ENCODE data around the gene SH2D4B. TPM values are rescaled to one million over a fixed set of nuclear protein-coding genes. Genes with fewer than 3 reads are reported as not detected.
A peak's percentile ranks its signal among the peaks of the same experiment; 100 is the strongest.
"Not testable (repeated sequence)": the region's sequence is repeated elsewhere in the genome, so short reads cannot be mapped to it uniquely, and the experiment has no call there.

The SH2D4B gene
- total RNA-seq, 8 experiments from 2014 or later: 0.14 to 1.1 (median 0.29) TPM

GRCh38 chr10:80542652-80543318, 5.1 kb downstream of the SH2D4B start:
- Histone ChIP-seq H3K4me3 (no peak overlapping the region), H3K4me1 (replicated peaks in 1 of 2) (no peaks in the 10 kb centered on the region), H3K27ac (no peak overlapping the region)
- in situ Hi-C loops (cut with MboI; ENCODE audit: low pct_unique_long_range_greater_than_20kb in 2 of 9, low sequenced_read_pairs in 9 of 9, unreplicated experiment in 9 of 9): no loop called here
- 20 to 92% (median 79%) methylated on average over 1 to 5 of the region's 19 CpGs; no CpG with 5 or more reads in 4 of the 10 experiments for WGBS, 10 experiments
- peak in 2 of 8 experiments; percentile 30 to 54 for ATAC-seq (replicated peaks in 6 of 8)

- H3K27ac ChIP-seq; in situ Hi-C loops (cut with MboI; ENCODE audit: low pct_unique_long_range_greater_than_20kb in 2 of 9, low sequenced_read_pairs in 9 of 9, unreplicated experiment in 9 of 9); H3K4me3 ChIP-seq; H3K4me1 ChIP-seq (replicated peaks in 1 of 2); ATAC-seq (replicated peaks in 6 of 8): not testable (repeated sequence)
- WGBS, 10 experiments: 100% methylated on average over 1 of the region's 25 CpGs; no CpG with 5 or more reads in 8 of the 10 experiments
Observed at GRCh38 chr10:80543319-80543672, 5.6 kb downstream of the SH2D4B start.

GRCh38 chr10:80544316-80544953, 6.7 kb downstream of the SH2D4B start:
- Histone ChIP-seq H3K27ac (no peak overlapping the region), H3K4me3 (no peak overlapping the region), H3K4me1 (replicated peaks in 1 of 2) (no peaks in the 10 kb centered on the region)
- peak in 1 of 8 experiments; percentile 31 for ATAC-seq (replicated peaks in 6 of 8)
- 35 to 95% (median 89%) methylated on average over 3 to 8 of the region's 12 CpGs; no CpG with 5 or more reads in 5 of the 10 experiments for WGBS, 10 experiments
- in situ Hi-C loops (cut with MboI; ENCODE audit: low pct_unique_long_range_greater_than_20kb in 2 of 9, low sequenced_read_pairs in 9 of 9, unreplicated experiment in 9 of 9): no loop called here

- Histone ChIP-seq H3K4me3 (no peak overlapping the region), H3K4me1 (replicated peaks in 1 of 2) (no peaks in the 10 kb centered on the region), H3K27ac (no peak overlapping the region)
- in situ Hi-C loops (cut with MboI; ENCODE audit: low pct_unique_long_range_greater_than_20kb in 2 of 9, low sequenced_read_pairs in 9 of 9, unreplicated experiment in 9 of 9): no loop called here
- no peak for ATAC-seq (replicated peaks in 6 of 8)
- WGBS, 10 experiments: 48 to 100% (median 89%) methylated on average over 3 to 7 of the region's 7 CpGs
Observed at GRCh38 chr10:80545258-80545881, 7.7 kb downstream of the SH2D4B start.

- peak in 6 of 8 experiments; percentile 31 to 80 (median 56) for ATAC-seq (replicated peaks in 6 of 8)
- H3K4me3 ChIP-seq: no peak overlapping the region
- no peaks in the 10 kb centered on the region for H3K4me1 ChIP-seq (replicated peaks in 1 of 2)
- in situ Hi-C loops (cut with MboI; ENCODE audit: low pct_unique_long_range_greater_than_20kb in 2 of 9, low sequenced_read_pairs in 9 of 9, unreplicated experiment in 9 of 9): no loop called here
- WGBS, 10 experiments: 0 to 78% (median 25%) methylated on average over 1 to 2 of the region's 5 CpGs; no CpG with 5 or more reads in 6 of the 10 experiments
- no peak overlapping the region for H3K27ac ChIP-seq
Observed at GRCh38 chr10:80552151-80552646, 14.5 kb downstream of the SH2D4B start.

- H3K27ac ChIP-seq: no peak overlapping the region
- no peak for ATAC-seq (replicated peaks in 6 of 8)
- H3K4me3 ChIP-seq: no peak overlapping the region
- in situ Hi-C loops (cut with MboI; ENCODE audit: low pct_unique_long_range_greater_than_20kb in 2 of 9, low sequenced_read_pairs in 9 of 9, unreplicated experiment in 9 of 9): no loop called here
- H3K4me1 ChIP-seq (replicated peaks in 1 of 2): no peaks in the 10 kb centered on the region
- 30 to 100% (median 95%) methylated on average over 1 to 4 of the region's 5 CpGs; no CpG with 5 or more reads in 5 of the 10 experiments for WGBS, 10 experiments
Observed at GRCh38 chr10:80553436-80553835, 15.7 kb downstream of the SH2D4B start.

GRCh38 chr10:80554050-80554449, 16.3 kb downstream of the SH2D4B start:
- H3K4me1 ChIP-seq (replicated peaks in 1 of 2): no peaks in the 10 kb centered on the region
- WGBS, 10 experiments: 0 to 100% (median 89%) methylated on average over 1 to 5 of the region's 5 CpGs; no CpG with 5 or more reads in 2 of the 10 experiments
- in situ Hi-C loops (cut with MboI; ENCODE audit: low pct_unique_long_range_greater_than_20kb in 2 of 9, low sequenced_read_pairs in 9 of 9, unreplicated experiment in 9 of 9): no loop called here

GRCh38 chr10:80555415-80555814, 17.7 kb downstream of the SH2D4B start:
- 7 to 73% (median 46%) methylated on average over 3 to 5 of the region's 5 CpGs; no CpG with 5 or more reads in 4 of the 10 experiments for WGBS, 10 experiments
- H3K27ac ChIP-seq: no peak overlapping the region
- in situ Hi-C loops (cut with MboI; ENCODE audit: low pct_unique_long_range_greater_than_20kb in 2 of 9, low sequenced_read_pairs in 9 of 9, unreplicated experiment in 9 of 9): no loop called here
- no peak for ATAC-seq (replicated peaks in 6 of 8)
- H3K4me1 ChIP-seq (replicated peaks in 1 of 2): no peaks in the 10 kb centered on the region
- H3K4me3 ChIP-seq: no peak overlapping the region

More at GRCh38 chr10:80554050-80554449, 16.3 kb downstream of the SH2D4B start:
- no peak overlapping the region for H3K4me3 ChIP-seq
- H3K27ac ChIP-seq: no peak overlapping the region
- ATAC-seq (replicated peaks in 6 of 8): no peak

- no peaks in the 10 kb centered on the region for H3K4me1 ChIP-seq (replicated peaks in 1 of 2)
- ATAC-seq (replicated peaks in 6 of 8): peak in 1 of 8 experiments; percentile 90
- H3K4me3 ChIP-seq: no peak overlapping the region
- in situ Hi-C loops (cut with MboI; ENCODE audit: low pct_unique_long_range_greater_than_20kb in 2 of 9, low sequenced_read_pairs in 9 of 9, unreplicated experiment in 9 of 9): no loop called here
- no peak overlapping the region for H3K27ac ChIP-seq
Observed at GRCh38 chr10:80561950-80562349, 24.2 kb downstream of the SH2D4B start.

GRCh38 chr10:80567292-80567691, 29.6 kb downstream of the SH2D4B start:
- no peak overlapping the region for H3K4me3 ChIP-seq
- no peak overlapping the region for H3K27ac ChIP-seq
- 0 to 100% (median 83%) methylated on average over 1 of the region's 2 CpGs; no CpG with 5 or more reads in 5 of the 10 experiments for WGBS, 10 experiments
- peak in 1 of 8 experiments; percentile 47 for ATAC-seq (replicated peaks in 6 of 8)
- H3K4me1 ChIP-seq (replicated peaks in 1 of 2): peaks cover 0 to 2% of the 10 kb centered on the region in 2 donors
- in situ Hi-C loops (cut with MboI; ENCODE audit: low pct_unique_long_range_greater_than_20kb in 2 of 9, low sequenced_read_pairs in 9 of 9, unreplicated experiment in 9 of 9): no loop called here

- no peak for ATAC-seq (replicated peaks in 6 of 8)
- in situ Hi-C loops (cut with MboI; ENCODE audit: low pct_unique_long_range_greater_than_20kb in 2 of 9, low sequenced_read_pairs in 9 of 9, unreplicated experiment in 9 of 9): no loop called here
- Histone ChIP-seq H3K4me3 (no peak overlapping the region), H3K27ac (no peak overlapping the region), H3K4me1 (replicated peaks in 1 of 2) (peaks cover 0 to 2% of the 10 kb centered on the region in 2 donors)
- 30 to 88% (median 80%) methylated on average over 1 to 9 of the region's 15 CpGs; no CpG with 5 or more reads in 2 of the 10 experiments for WGBS, 10 experiments
Observed at GRCh38 chr10:80569131-80569895, 31.6 kb downstream of the SH2D4B start.

- Histone ChIP-seq H3K4me3 (no peak overlapping the region), H3K27ac (no peak overlapping the region), H3K4me1 (replicated peaks in 1 of 2) (peaks cover 0 to 2% of the 10 kb centered on the region in 2 donors)
- no peak for ATAC-seq (replicated peaks in 6 of 8)
- in situ Hi-C loops (cut with MboI; ENCODE audit: low pct_unique_long_range_greater_than_20kb in 2 of 9, low sequenced_read_pairs in 9 of 9, unreplicated experiment in 9 of 9): no loop called here
- 33 to 100% (median 81%) methylated on average over 1 to 7 of the region's 9 CpGs; no CpG with 5 or more reads in 4 of the 10 experiments for WGBS, 10 experiments
Observed at GRCh38 chr10:80571352-80571751, 33.6 kb downstream of the SH2D4B start.
